ENCODE results near the gene STK32A.

Gene STK32A

GRCh38 chr5:147276497-147276896 lies 41.7 kb downstream of the STK32A start:
- Histone ChIP-seq H3K36me3 (ENCODE audit: control insufficient read depth, low read depth, low read length) (no peaks in the 10 kb centered on the region), H3K9me3 (ENCODE audit: control insufficient read depth, low read depth, low read length) (no peaks in the 10 kb centered on the region), H3K4me1 (ENCODE audit: control insufficient read depth, low read depth, low read length) (no peaks in the 10 kb centered on the region), H3K4me3 (ENCODE audit: low read length) (no peak overlapping the region), H3K27ac (ENCODE audit: low read length) (no peak overlapping the region), H3K9ac (ENCODE audit: low read length) (no peak overlapping the region), H3K27me3 (ENCODE audit: control insufficient read depth, insufficient read depth, low read length) (no peaks in the 10 kb centered on the region)

- peaks cover 26% of the 10 kb centered on the region for H3K4me1 ChIP-seq (ENCODE audit: control insufficient read depth, low read depth, low read length)
- H3K27me3 ChIP-seq (ENCODE audit: control insufficient read depth, insufficient read depth, low read length) = no peaks in the 10 kb centered on the region
- H3K36me3 ChIP-seq (ENCODE audit: control insufficient read depth, low read depth, low read length) = no peaks in the 10 kb centered on the region
- no peaks in the 10 kb centered on the region for H3K9me3 ChIP-seq (ENCODE audit: control insufficient read depth, low read depth, low read length)
- H3K27ac ChIP-seq (ENCODE audit: low read length) = no peak overlapping the region
- no peak overlapping the region for H3K9ac ChIP-seq (ENCODE audit: low read length)
- no peak overlapping the region for H3K4me3 ChIP-seq (ENCODE audit: low read length)
Measured at GRCh38 chr5:147286296-147286695, 51.5 kb downstream of the STK32A start.

GRCh38 chr5:147287110-147287509 lies 52.3 kb downstream of the STK32A start:
- Histone ChIP-seq H3K9me3 (ENCODE audit: control insufficient read depth, low read depth, low read length) (peaks cover 3% of the 10 kb centered on the region), H3K27me3 (ENCODE audit: control insufficient read depth, insufficient read depth, low read length) (no peaks in the 10 kb centered on the region), H3K9ac (ENCODE audit: low read length) (no peak overlapping the region), H3K4me3 (ENCODE audit: low read length) (no peak overlapping the region), H3K4me1 (ENCODE audit: control insufficient read depth, low read depth, low read length) (peaks cover 26% of the 10 kb centered on the region), H3K36me3 (ENCODE audit: control insufficient read depth, low read depth, low read length) (no peaks in the 10 kb centered on the region), H3K27ac (ENCODE audit: low read length) (no peak overlapping the region)

GRCh38 chr5:147290261-147290660 lies 55.4 kb downstream of the STK32A start:
- Histone ChIP-seq H3K27ac (ENCODE audit: low read length) (no peak overlapping the region), H3K4me3 (ENCODE audit: low read length) (no peak overlapping the region), H3K27me3 (ENCODE audit: control insufficient read depth, insufficient read depth, low read length) (no peaks in the 10 kb centered on the region), H3K36me3 (ENCODE audit: control insufficient read depth, low read depth, low read length) (no peaks in the 10 kb centered on the region), H3K9me3 (ENCODE audit: control insufficient read depth, low read depth, low read length) (peaks cover 8% of the 10 kb centered on the region), H3K9ac (ENCODE audit: low read length) (no peak overlapping the region), H3K4me1 (ENCODE audit: control insufficient read depth, low read depth, low read length) (peaks cover 26% of the 10 kb centered on the region)

- Histone ChIP-seq H3K4me3 (ENCODE audit: low read length) (no peak overlapping the region), H3K36me3 (ENCODE audit: control insufficient read depth, low read depth, low read length) (no peaks in the 10 kb centered on the region), H3K4me1 (ENCODE audit: control insufficient read depth, low read depth, low read length) (no peaks in the 10 kb centered on the region), H3K9ac (ENCODE audit: low read length) (no peak overlapping the region), H3K27ac (ENCODE audit: low read length) (no peak overlapping the region), H3K9me3 (ENCODE audit: control insufficient read depth, low read depth, low read length) (no peaks in the 10 kb centered on the region), H3K27me3 (ENCODE audit: control insufficient read depth, insufficient read depth, low read length) (no peaks in the 10 kb centered on the region)
Measured at GRCh38 chr5:147303251-147303650, 68.4 kb downstream of the STK32A start.

GRCh38 chr5:147303976-147304375 lies 69.2 kb downstream of the STK32A start:
- H3K36me3 ChIP-seq (ENCODE audit: control insufficient read depth, low read depth, low read length) = no peaks in the 10 kb centered on the region
- H3K27me3 ChIP-seq (ENCODE audit: control insufficient read depth, insufficient read depth, low read length) = no peaks in the 10 kb centered on the region
- H3K4me1 ChIP-seq (ENCODE audit: control insufficient read depth, low read depth, low read length) = no peaks in the 10 kb centered on the region
- no peak overlapping the region for H3K4me3 ChIP-seq (ENCODE audit: low read length)
- H3K27ac ChIP-seq (ENCODE audit: low read length) = no peak overlapping the region
- no peaks in the 10 kb centered on the region for H3K9me3 ChIP-seq (ENCODE audit: control insufficient read depth, low read depth, low read length)
- no peak overlapping the region for H3K9ac ChIP-seq (ENCODE audit: low read length)

GRCh38 chr5:147305147-147305546 lies 70.3 kb downstream of the STK32A start:
- Histone ChIP-seq H3K36me3 (ENCODE audit: control insufficient read depth, low read depth, low read length) (no peaks in the 10 kb centered on the region), H3K4me1 (ENCODE audit: control insufficient read depth, low read depth, low read length) (no peaks in the 10 kb centered on the region), H3K9me3 (ENCODE audit: control insufficient read depth, low read depth, low read length) (no peaks in the 10 kb centered on the region), H3K9ac (ENCODE audit: low read length) (no peak overlapping the region), H3K27ac (ENCODE audit: low read length) (no peak overlapping the region), H3K27me3 (ENCODE audit: control insufficient read depth, insufficient read depth, low read length) (no peaks in the 10 kb centered on the region), H3K4me3 (ENCODE audit: low read length) (no peak overlapping the region)

- Histone ChIP-seq H3K36me3 (ENCODE audit: control insufficient read depth, low read depth, low read length) (no peaks in the 10 kb centered on the region), H3K9me3 (ENCODE audit: control insufficient read depth, low read depth, low read length) (no peaks in the 10 kb centered on the region), H3K4me3 (ENCODE audit: low read length) (no peak overlapping the region), H3K27me3 (ENCODE audit: control insufficient read depth, insufficient read depth, low read length) (no peaks in the 10 kb centered on the region), H3K27ac (ENCODE audit: low read length) (no peak overlapping the region), H3K4me1 (ENCODE audit: control insufficient read depth, low read depth, low read length) (no peaks in the 10 kb centered on the region), H3K9ac (ENCODE audit: low read length) (no peak overlapping the region)
Measured at GRCh38 chr5:147306351-147306750, 71.5 kb downstream of the STK32A start.

- H3K4me3 ChIP-seq (ENCODE audit: low read length) = no peak overlapping the region
- H3K27ac ChIP-seq (ENCODE audit: low read length) = no peak overlapping the region
- H3K9ac ChIP-seq (ENCODE audit: low read length) = no peak overlapping the region
- H3K27me3 ChIP-seq (ENCODE audit: control insufficient read depth, insufficient read depth, low read length) = no peaks in the 10 kb centered on the region
- no peaks in the 10 kb centered on the region for H3K9me3 ChIP-seq (ENCODE audit: control insufficient read depth, low read depth, low read length)
- no peaks in the 10 kb centered on the region for H3K36me3 ChIP-seq (ENCODE audit: control insufficient read depth, low read depth, low read length)
- no peaks in the 10 kb centered on the region for H3K4me1 ChIP-seq (ENCODE audit: control insufficient read depth, low read depth, low read length)
Measured at GRCh38 chr5:147307170-147307569, 72.3 kb downstream of the STK32A start.

- Histone ChIP-seq H3K27me3 (ENCODE audit: control insufficient read depth, insufficient read depth, low read length) (no peaks in the 10 kb centered on the region), H3K4me1 (ENCODE audit: control insufficient read depth, low read depth, low read length) (no peaks in the 10 kb centered on the region), H3K9ac (ENCODE audit: low read length) (no peak overlapping the region), H3K27ac (ENCODE audit: low read length) (no peak overlapping the region), H3K36me3 (ENCODE audit: control insufficient read depth, low read depth, low read length) (no peaks in the 10 kb centered on the region), H3K4me3 (ENCODE audit: low read length) (no peak overlapping the region), H3K9me3 (ENCODE audit: control insufficient read depth, low read depth, low read length) (no peaks in the 10 kb centered on the region)
Measured at GRCh38 chr5:147309621-147310020, 74.8 kb downstream of the STK32A start.

GRCh38 chr5:147310059-147310704 lies 75.4 kb downstream of the STK32A start:
- Histone ChIP-seq H3K4me1 (ENCODE audit: control insufficient read depth, low read depth, low read length) (no peaks in the 10 kb centered on the region), H3K27me3 (ENCODE audit: control insufficient read depth, insufficient read depth, low read length) (no peaks in the 10 kb centered on the region), H3K27ac (ENCODE audit: low read length) (no peak overlapping the region), H3K4me3 (ENCODE audit: low read length) (no peak overlapping the region), H3K9ac (ENCODE audit: low read length) (no peak overlapping the region), H3K36me3 (ENCODE audit: control insufficient read depth, low read depth, low read length) (no peaks in the 10 kb centered on the region), H3K9me3 (ENCODE audit: control insufficient read depth, low read depth, low read length) (no peaks in the 10 kb centered on the region)

GRCh38 chr5:147317978-147318684 lies 83.3 kb downstream of the STK32A start:
- no peak overlapping the region for H3K9ac ChIP-seq (ENCODE audit: low read length)
- no peaks in the 10 kb centered on the region for H3K27me3 ChIP-seq (ENCODE audit: control insufficient read depth, insufficient read depth, low read length)
- no peaks in the 10 kb centered on the region for H3K9me3 ChIP-seq (ENCODE audit: control insufficient read depth, low read depth, low read length)
- H3K4me1 ChIP-seq (ENCODE audit: control insufficient read depth, low read depth, low read length) = no peaks in the 10 kb centered on the region
- H3K27ac ChIP-seq (ENCODE audit: low read length) = no peak overlapping the region
- H3K36me3 ChIP-seq (ENCODE audit: control insufficient read depth, low read depth, low read length) = no peaks in the 10 kb centered on the region
- no peak overlapping the region for H3K4me3 ChIP-seq (ENCODE audit: low read length)
